ENCODE results near the gene TVP23C.
"Not testable (repeated sequence)": the region's sequence is repeated elsewhere in the genome, so short reads cannot be mapped to it uniquely, and the experiment has no call there.

The TVP23C gene

GRCh38 chr17:15562613-15563374 is 489 bp downstream of the TVP23C start:
- H3K9me3 ChIP-seq (ENCODE audit: insufficient read depth, low read length); H3K27me3 ChIP-seq (ENCODE audit: insufficient read depth, insufficient read length); DNase-seq (ENCODE audit: low read depth, low spot score); H3K36me3 ChIP-seq (ENCODE audit: insufficient read depth, insufficient read length, low read length); H3K4me1 ChIP-seq (ENCODE audit: insufficient read depth, insufficient read length): not testable (repeated sequence)
- H3K9ac ChIP-seq (ENCODE audit: insufficient read length, low read depth) = peak overlapping the region; percentile 44
- peak overlapping the region; percentile 37 for H3K4me3 ChIP-seq (ENCODE audit: insufficient read length, low read depth)

- not testable (repeated sequence) for H3K9me3 ChIP-seq (ENCODE audit: insufficient read depth, low read length); H3K9ac ChIP-seq (ENCODE audit: insufficient read length, low read depth); H3K36me3 ChIP-seq (ENCODE audit: insufficient read depth, insufficient read length, low read length); DNase-seq (ENCODE audit: low read depth, low spot score); H3K4me1 ChIP-seq (ENCODE audit: insufficient read depth, insufficient read length); H3K27me3 ChIP-seq (ENCODE audit: insufficient read depth, insufficient read length); H3K4me3 ChIP-seq (ENCODE audit: insufficient read length, low read depth)
Measured at GRCh38 chr17:15561439-15561838, 1.8 kb downstream of the TVP23C start.

GRCh38 chr17:15558403-15559105 is 4.7 kb downstream of the TVP23C start:
- H3K9ac ChIP-seq (ENCODE audit: insufficient read length, low read depth); H3K4me1 ChIP-seq (ENCODE audit: insufficient read depth, insufficient read length); H3K27me3 ChIP-seq (ENCODE audit: insufficient read depth, insufficient read length); H3K9me3 ChIP-seq (ENCODE audit: insufficient read depth, low read length); H3K4me3 ChIP-seq (ENCODE audit: insufficient read length, low read depth); H3K36me3 ChIP-seq (ENCODE audit: insufficient read depth, insufficient read length, low read length); DNase-seq (ENCODE audit: low read depth, low spot score): not testable (repeated sequence)

- H3K9ac ChIP-seq (ENCODE audit: insufficient read length, low read depth); H3K4me1 ChIP-seq (ENCODE audit: insufficient read depth, insufficient read length); H3K27me3 ChIP-seq (ENCODE audit: insufficient read depth, insufficient read length); H3K9me3 ChIP-seq (ENCODE audit: insufficient read depth, low read length); H3K4me3 ChIP-seq (ENCODE audit: insufficient read length, low read depth); DNase-seq (ENCODE audit: low read depth, low spot score); H3K36me3 ChIP-seq (ENCODE audit: insufficient read depth, insufficient read length, low read length): not testable (repeated sequence)
Measured at GRCh38 chr17:15557334-15557832, 5.9 kb downstream of the TVP23C start.

- H3K27me3 ChIP-seq (ENCODE audit: insufficient read depth, insufficient read length); H3K36me3 ChIP-seq (ENCODE audit: insufficient read depth, insufficient read length, low read length); DNase-seq (ENCODE audit: low read depth, low spot score); H3K9me3 ChIP-seq (ENCODE audit: insufficient read depth, low read length); H3K4me3 ChIP-seq (ENCODE audit: insufficient read length, low read depth); H3K4me1 ChIP-seq (ENCODE audit: insufficient read depth, insufficient read length); H3K9ac ChIP-seq (ENCODE audit: insufficient read length, low read depth): not testable (repeated sequence)
Measured at GRCh38 chr17:15552932-15553331, 10.4 kb downstream of the TVP23C start.

- not testable (repeated sequence) for H3K9ac ChIP-seq (ENCODE audit: insufficient read length, low read depth); H3K4me1 ChIP-seq (ENCODE audit: insufficient read depth, insufficient read length); H3K9me3 ChIP-seq (ENCODE audit: insufficient read depth, low read length); H3K36me3 ChIP-seq (ENCODE audit: insufficient read depth, insufficient read length, low read length); H3K27me3 ChIP-seq (ENCODE audit: insufficient read depth, insufficient read length); H3K4me3 ChIP-seq (ENCODE audit: insufficient read length, low read depth); DNase-seq (ENCODE audit: low read depth, low spot score)
Measured at GRCh38 chr17:15549552-15549951, 13.7 kb downstream of the TVP23C start.

GRCh38 chr17:15546604-15547003 is 16.7 kb downstream of the TVP23C start:
- not testable (repeated sequence) for H3K9ac ChIP-seq (ENCODE audit: insufficient read length, low read depth); DNase-seq (ENCODE audit: low read depth, low spot score); H3K36me3 ChIP-seq (ENCODE audit: insufficient read depth, insufficient read length, low read length); H3K27me3 ChIP-seq (ENCODE audit: insufficient read depth, insufficient read length); H3K9me3 ChIP-seq (ENCODE audit: insufficient read depth, low read length); H3K4me3 ChIP-seq (ENCODE audit: insufficient read length, low read depth); H3K4me1 ChIP-seq (ENCODE audit: insufficient read depth, insufficient read length)

- not testable (repeated sequence) for H3K9ac ChIP-seq (ENCODE audit: insufficient read length, low read depth); DNase-seq (ENCODE audit: low read depth, low spot score); H3K4me1 ChIP-seq (ENCODE audit: insufficient read depth, insufficient read length); H3K4me3 ChIP-seq (ENCODE audit: insufficient read length, low read depth); H3K9me3 ChIP-seq (ENCODE audit: insufficient read depth, low read length); H3K27me3 ChIP-seq (ENCODE audit: insufficient read depth, insufficient read length)
- H3K36me3 ChIP-seq (ENCODE audit: insufficient read depth, insufficient read length, low read length) = peaks cover 11% of the 10 kb centered on the region
Measured at GRCh38 chr17:15540371-15541219, 22.7 kb downstream of the TVP23C start.

GRCh38 chr17:15533122-15533521 is 30.2 kb downstream of the TVP23C start:
- H3K4me3 ChIP-seq (ENCODE audit: insufficient read length, low read depth); H3K27me3 ChIP-seq (ENCODE audit: insufficient read depth, insufficient read length); H3K9me3 ChIP-seq (ENCODE audit: insufficient read depth, low read length); H3K4me1 ChIP-seq (ENCODE audit: insufficient read depth, insufficient read length); H3K36me3 ChIP-seq (ENCODE audit: insufficient read depth, insufficient read length, low read length); DNase-seq (ENCODE audit: low read depth, low spot score); H3K9ac ChIP-seq (ENCODE audit: insufficient read length, low read depth): not testable (repeated sequence)

- not testable (repeated sequence) for H3K9me3 ChIP-seq (ENCODE audit: insufficient read depth, low read length); H3K9ac ChIP-seq (ENCODE audit: insufficient read length, low read depth); H3K36me3 ChIP-seq (ENCODE audit: insufficient read depth, insufficient read length, low read length); H3K4me3 ChIP-seq (ENCODE audit: insufficient read length, low read depth); H3K27me3 ChIP-seq (ENCODE audit: insufficient read depth, insufficient read length); H3K4me1 ChIP-seq (ENCODE audit: insufficient read depth, insufficient read length)
- DNase-seq (ENCODE audit: low read depth, low spot score) = peak; percentile 5
Measured at GRCh38 chr17:15526292-15527218, 36.7 kb downstream of the TVP23C start.

Measured in NT2/D1 (cell line).